Endodermal cell (in vitro differentiated cells): Measurements from ENCODE around the gene YAP1. TPM values are rescaled to one million over a fixed set of nuclear protein-coding genes. Genes with fewer than 3 reads are reported as not detected.

ENCODE experiments used
- DNase-seq: peaks from one replicate; pipeline ENCODE4 v3.0.0-alpha.2; 2017
- H3K27ac ChIP-seq: 2 replicates; pipeline ENCODE4 v1.5.1; 2013; ENCODE audit warnings: mild to moderate bottlenecking, low read depth, low read length, moderate library complexity
- H3K27me3 ChIP-seq: 2 replicates; pipeline ENCODE4 v1.6.1; 2013; ENCODE audit warnings: mild to moderate bottlenecking, low read length, moderate library complexity; ENCODE audit not compliant: insufficient read depth, control insufficient read depth, poor library complexity, severe bottlenecking
- H3K36me3 ChIP-seq: 2 replicates; pipeline ENCODE4 v1.7.0; 2013; ENCODE audit warnings: mild to moderate bottlenecking, low read length, moderate library complexity; ENCODE audit not compliant: control insufficient read depth, insufficient read depth
- H3K4me1 ChIP-seq: one replicate; pipeline ENCODE4 v1.7.0; 2013; ENCODE audit warnings: low read length; ENCODE audit not compliant: control insufficient read depth, insufficient read depth
- H3K4me3 ChIP-seq: 2 replicates; pipeline ENCODE4 v1.5.1; 2013; ENCODE audit warnings: mild to moderate bottlenecking, low read length, moderate library complexity
- H3K9ac ChIP-seq: 2 replicates; pipeline ENCODE4 v1.6.1; 2013; ENCODE audit warnings: mild to moderate bottlenecking, low read length, moderate library complexity; ENCODE audit not compliant: poor library complexity, severe bottlenecking; ENCODE audit errors: extremely low read depth
- H3K9me3 ChIP-seq: 2 replicates; pipeline ENCODE4 v1.6.1; 2013; ENCODE audit warnings: mild to moderate bottlenecking, low read length, moderate library complexity; ENCODE audit not compliant: control insufficient read depth
- H3K27ac Mint-ChIP-seq: 2 replicates; pipeline ENCODE4 v1.8.0; 2020; ENCODE audit warnings: mixed read lengths
- H3K27me3 Mint-ChIP-seq: 2 replicates; pipeline ENCODE4 v1.8.0; 2021; ENCODE audit warnings: mild to moderate bottlenecking, mixed read lengths; ENCODE audit not compliant: insufficient read depth
- H3K36me3 Mint-ChIP-seq: 2 replicates; pipeline ENCODE4 v1.8.0; 2020; ENCODE audit warnings: low read depth, mixed read lengths
- H3K4me1 Mint-ChIP-seq: 2 replicates; pipeline ENCODE4 v1.8.0; 2020; ENCODE audit warnings: mixed read lengths
- H3K4me3 Mint-ChIP-seq: 2 replicates; pipeline ENCODE4 v1.8.0; 2020; ENCODE audit warnings: mild to moderate bottlenecking, moderate library complexity, mixed read lengths
- H3K9me3 Mint-ChIP-seq: 2 replicates; pipeline ENCODE4 v1.8.0; 2020; ENCODE audit warnings: mild to moderate bottlenecking, mixed read lengths
- CTCF ChIP-seq: fragments of 200-600 bp; sonication (generic); conservative IDR thresholded peaks from 2 replicates; pipeline ENCODE4 v1.5.0; 2021; ENCODE audit warnings: antibody characterized with exemption, mild to moderate bottlenecking
- WGBS, 2 experiments: methylation state at CpG; one replicate each; pipeline versions ENCODE4 v1.1.5 to v1.1.7; 2013; ENCODE audit warnings: missing lambda C conversion rate in 2 of 2, mixed read lengths in 1 of 2; ENCODE audit not compliant: insufficient coverage in 1 of 2, insufficient read length in 1 of 2; 5-methylcytosine and 5-hydroxymethylcytosine counted together
- total RNA-seq, 2 donors: library from RNA; stranded (reverse); fragmentation: NEBNext Ultra II Directional in 1 of 2; extraction: Animal tissue kit (Norgen Biotek cat#: 25700) in 1 of 2; gene quantifications; 2 replicates in 1 of 2; 3 replicates in 1 of 2; pipeline ENCODE4 v1.2.1, GENCODE V29; 2021

Gene YAP1
- total RNA-seq, 2 donors from 2014 or later: 224 to 228 TPM

GRCh38 chr11:102269927-102270326, 159.7 kb downstream of the YAP1 start:
- Histone ChIP-seq H3K4me3 (no peak overlapping the region), H3K9ac (no peak overlapping the region), H3K9me3 (no peaks in the 10 kb centered on the region), H3K36me3 (no peaks in the 10 kb centered on the region), H3K27ac (no peak overlapping the region), H3K27me3 (peaks cover 21% of the 10 kb centered on the region), H3K4me1 (no peaks in the 10 kb centered on the region)
- TF ChIP-seq CTCF: no peak
- Mint-ChIP-seq H3K4me1 (peaks cover 22% of the 10 kb centered on the region), H3K36me3 (no peaks in the 10 kb centered on the region), H3K4me3 (no peak overlapping the region), H3K27me3 (peaks cover 39% of the 10 kb centered on the region), H3K27ac (no peak overlapping the region), H3K9me3 (no peaks in the 10 kb centered on the region)
- DNase-seq: no peak
- WGBS, 2 experiments: 87 to 100% methylated on average over 1 to 2 of the region's 2 CpGs

DNA sequence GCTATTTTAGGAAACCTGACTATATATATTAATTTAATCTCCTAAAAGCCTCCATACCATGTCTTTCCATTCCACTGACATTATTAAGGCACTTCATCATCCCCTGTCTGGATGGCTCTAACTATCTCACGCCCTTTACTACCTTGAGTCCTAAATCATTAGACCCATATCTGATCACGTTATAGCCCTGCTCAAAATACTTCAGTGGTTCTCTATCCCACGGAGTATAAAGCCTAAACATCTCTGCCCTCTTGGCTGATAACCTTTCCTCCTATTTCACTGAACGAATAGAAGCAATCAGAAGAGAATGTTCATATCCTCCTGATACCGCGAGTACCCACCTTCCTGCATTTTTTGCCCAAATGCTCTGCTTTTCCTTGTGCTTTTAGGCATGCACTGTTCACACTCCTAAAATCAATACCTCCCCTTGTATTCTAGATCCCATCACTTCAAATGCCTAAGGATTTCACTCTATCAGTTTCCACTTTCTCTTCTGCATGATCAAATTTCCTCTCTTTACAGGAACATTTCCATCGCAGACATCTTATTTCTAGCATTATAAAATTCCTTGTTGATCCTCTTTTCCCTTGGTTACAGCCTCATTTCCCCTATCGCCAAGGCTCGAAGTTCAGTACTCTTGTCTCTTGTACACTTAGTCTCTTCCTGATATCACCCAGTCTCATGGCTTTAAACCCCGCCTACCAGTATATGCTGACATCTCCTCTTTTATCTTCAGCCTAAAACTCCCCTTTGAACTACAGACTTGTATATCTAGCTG, 162.0 kb downstream of the YAP1 start:
- Mint-ChIP-seq H3K4me3 (no peak overlapping the region), H3K36me3 (no peaks in the 10 kb centered on the region), H3K4me1 (peaks cover 28% of the 10 kb centered on the region), H3K27ac (no peak overlapping the region), H3K9me3 (no peaks in the 10 kb centered on the region), H3K27me3 (peaks cover 33% of the 10 kb centered on the region)
- no peak for DNase-seq
- no peaks in the 10 kb centered on the region for H3K4me1 ChIP-seq
- no peaks in the 10 kb centered on the region for H3K9me3 ChIP-seq
- H3K4me3 ChIP-seq: no peak overlapping the region
- no peak overlapping the region for H3K9ac ChIP-seq
- 92 to 93% methylated on average over 10 of the region's 10 CpGs for WGBS, 2 experiments
- H3K27me3 ChIP-seq: peaks cover 21% of the 10 kb centered on the region
- H3K27ac ChIP-seq: no peak overlapping the region
- no peak for TF ChIP-seq CTCF
- no peaks in the 10 kb centered on the region for H3K36me3 ChIP-seq

DNA sequence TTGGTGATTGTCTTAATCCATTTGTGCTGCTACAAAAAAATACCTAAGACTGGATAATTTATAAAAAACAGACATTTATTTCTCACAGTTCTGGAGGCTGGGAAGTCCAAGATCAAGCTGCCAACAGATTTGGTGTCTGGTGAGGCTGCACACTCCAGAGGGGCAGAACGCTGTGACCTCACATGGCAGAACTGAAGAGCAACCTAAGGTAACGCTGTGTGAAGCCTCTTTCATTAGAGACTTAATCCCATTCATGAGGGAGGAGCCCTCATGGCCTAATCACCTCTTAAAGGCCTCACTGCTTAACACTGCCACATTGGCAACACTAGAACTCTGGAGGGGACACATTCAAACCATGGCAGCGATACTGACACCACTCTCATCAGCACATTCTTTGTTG, 164.4 kb downstream of the YAP1 start:
- H3K27me3 Mint-ChIP-seq: peaks cover 15% of the 10 kb centered on the region
- no peak for TF ChIP-seq CTCF
- WGBS, 2 experiments: 71 to 81% methylated on average over 2 to 3 of the region's 3 CpGs
- Histone ChIP-seq H3K27me3 (peaks cover 7% of the 10 kb centered on the region), H3K9me3 (no peaks in the 10 kb centered on the region), H3K4me3 (no peak overlapping the region), H3K4me1 (no peaks in the 10 kb centered on the region), H3K36me3 (no peaks in the 10 kb centered on the region), H3K9ac (no peak overlapping the region), H3K27ac (no peak overlapping the region)
- H3K4me1 Mint-ChIP-seq: peaks cover 19% of the 10 kb centered on the region
- H3K9me3 Mint-ChIP-seq: no peaks in the 10 kb centered on the region
- no peak overlapping the region for H3K27ac Mint-ChIP-seq
- H3K4me3 Mint-ChIP-seq: no peak overlapping the region
- no peaks in the 10 kb centered on the region for H3K36me3 Mint-ChIP-seq
- no peak for DNase-seq
